Smooth muscle cell of the brain vasculature (primary cell): ENCODE measurements around the gene ISG20L2.

Experiments
- DNase-seq: peaks from one replicate; pipeline ENCODE4 v3.0.0-alpha.2; 2012; ENCODE audit warnings: low read depth, low spot score

ISG20L2 gene

GRCh38 chr1:156706657-156707416 is 21.7 kb downstream of the ISG20L2 start:
- no peak for DNase-seq

GRCh38 chr1:156705918-156706656 is 22.5 kb downstream of the ISG20L2 start:
- DNase-seq: no peak

GRCh38 chr1:156705321-156705917 is 23.1 kb downstream of the ISG20L2 start, which contains the start of gene CRABP2:
Gene CRABP2, minus strand, starts transcription at chr1:156705583. Its CDS starts 137 bp downstream, at chr1:156705446.
- DNase-seq: no peak

- DNase-seq: no peak
These were observed 23.6 kb downstream of the ISG20L2 start for GRCh38 chr1:156704930-156705320.

- DNase-seq: no peak
These were observed 24.3 kb downstream of the ISG20L2 start for GRCh38 chr1:156704166-156704711.

GRCh38 chr1:156703741-156704140 is 24.8 kb downstream of the ISG20L2 start:
- DNase-seq: no peak

GRCh38 chr1:156703336-156703735 is 25.2 kb downstream of the ISG20L2 start:
- DNase-seq: no peak

GRCh38 chr1:156700736-156701531 is 27.6 kb downstream of the ISG20L2 start:
- no peak for DNase-seq

- DNase-seq: no peak
These were observed 29.6 kb downstream of the ISG20L2 start for GRCh38 chr1:156698995-156699394.

GRCh38 chr1:156697481-156697880 is 31.1 kb downstream of the ISG20L2 start:
- no peak for DNase-seq

GRCh38 chr1:156696755-156697154 is 31.8 kb downstream of the ISG20L2 start:
- no peak for DNase-seq

GRCh38 chr1:156694690-156694962 is 33.9 kb downstream of the ISG20L2 start:
- DNase-seq: no peak

GRCh38 chr1:156693848-156694689 is 34.5 kb downstream of the ISG20L2 start:
- no peak for DNase-seq

GRCh38 chr1:156692925-156693847 is 35.4 kb downstream of the ISG20L2 start:
- no peak for DNase-seq

GRCh38 chr1:156692441-156692924 is 36.1 kb downstream of the ISG20L2 start:
- DNase-seq: no peak

GRCh38 chr1:156691665-156692440 is 36.7 kb downstream of the ISG20L2 start:
- DNase-seq: no peak

- DNase-seq: no peak
These were observed 37.4 kb downstream of the ISG20L2 start for GRCh38 chr1:156691191-156691590.

- no peak for DNase-seq
These were observed 37.9 kb downstream of the ISG20L2 start for GRCh38 chr1:156690675-156691036.
